GM21576 (cell line): ENCODE results near the gene CTNNBIP1.

Source experiments
- ATAC-seq: cut with Tn5 transposase; IDR thresholded peaks from one replicate; pipeline ENCODE4 v1.9.1; 2021; ENCODE audit warnings: mild to moderate bottlenecking, moderate library complexity; ENCODE audit not compliant: unreplicated experiment

The CTNNBIP1 gene

GRCh38 chr1:9859281-9860014 is 50.6 kb downstream of the CTNNBIP1 start:
- ATAC-seq: no peak

- ATAC-seq: no peak
Measured at GRCh38 chr1:9858293-9859035, 51.6 kb downstream of the CTNNBIP1 start.

- no peak for ATAC-seq
Measured at GRCh38 chr1:9855186-9855585, 54.9 kb downstream of the CTNNBIP1 start.

- no peak for ATAC-seq
Measured at GRCh38 chr1:9853249-9853595, 56.8 kb downstream of the CTNNBIP1 start.

- ATAC-seq: no peak
Measured at GRCh38 chr1:9852410-9853248, 57.4 kb downstream of the CTNNBIP1 start.

GRCh38 chr1:9852004-9852403 is 58.1 kb downstream of the CTNNBIP1 start:
- ATAC-seq: no peak

GRCh38 chr1:9850442-9851162 is 59.5 kb downstream of the CTNNBIP1 start:
- ATAC-seq: no peak

- no peak for ATAC-seq
Measured at GRCh38 chr1:9849691-9850441, 60.2 kb downstream of the CTNNBIP1 start.

GRCh38 chr1:9848022-9848421 is 62.0 kb downstream of the CTNNBIP1 start:
- no peak for ATAC-seq

- ATAC-seq: no peak
Measured at GRCh38 chr1:9847269-9847668, 62.8 kb downstream of the CTNNBIP1 start.

GRCh38 chr1:9846611-9847171 is 63.4 kb downstream of the CTNNBIP1 start:
- ATAC-seq: no peak

- no peak for ATAC-seq
Measured at GRCh38 chr1:9845914-9846313, 64.2 kb downstream of the CTNNBIP1 start.

- ATAC-seq: no peak
Measured at GRCh38 chr1:9844756-9845155, 65.3 kb downstream of the CTNNBIP1 start.

GRCh38 chr1:9844106-9844505 is 66.0 kb downstream of the CTNNBIP1 start:
- no peak for ATAC-seq

- ATAC-seq: no peak
Measured at GRCh38 chr1:9843576-9843945, 66.5 kb downstream of the CTNNBIP1 start.

GRCh38 chr1:9842781-9843575 is 67.1 kb downstream of the CTNNBIP1 start:
- no peak for ATAC-seq

- ATAC-seq: no peak
Measured at GRCh38 chr1:9842073-9842711, 67.9 kb downstream of the CTNNBIP1 start.

- ATAC-seq: no peak
Measured at GRCh38 chr1:9841460-9841859, 68.6 kb downstream of the CTNNBIP1 start.

- no peak for ATAC-seq
Measured at GRCh38 chr1:9840176-9840575, 69.9 kb downstream of the CTNNBIP1 start.
